OCI-LY1 (cell line): ENCODE measurements around the gene AKAP9.

Experiments
- H2AFZ ChIP-seq: fragments of 200-600 bp; sonication (generic), shearing (Covaris generic); 2 replicates; pipeline ENCODE4 v1.6.0; 2014; ENCODE audit warnings: antibody characterized with exemption, mild to moderate bottlenecking, low read length
- H3F3A ChIP-seq: fragments of 200-600 bp; sonication (generic), shearing (Covaris generic); 2 replicates; pipeline ENCODE4 v1.6.0; 2014; ENCODE audit warnings: mild to moderate bottlenecking, antibody characterized with exemption, low read length, moderate library complexity; ENCODE audit not compliant: insufficient read depth
- H3K27ac ChIP-seq: fragments of 200-600 bp; sonication (generic); 2 replicates; pipeline ENCODE4 v1.5.1; 2014; ENCODE audit warnings: low read length, mixed run types, mild to moderate bottlenecking, low read depth; ENCODE audit not compliant: poor library complexity, severe bottlenecking
- H3K27me3 ChIP-seq: fragments of 200-600 bp; sonication (generic); 2 replicates; pipeline ENCODE4 v1.6.0; 2014; ENCODE audit warnings: antibody characterized with exemption, mild to moderate bottlenecking, low read length, moderate library complexity; ENCODE audit not compliant: insufficient read depth
- H3K36me3 ChIP-seq: fragments of 200-600 bp; sonication (generic); 2 replicates; pipeline ENCODE4 v1.6.1; 2014; ENCODE audit warnings: mild to moderate bottlenecking, antibody characterized with exemption, low read length, moderate library complexity, mixed read lengths; ENCODE audit not compliant: insufficient read depth
- H3K4me1 ChIP-seq: fragments of 200-600 bp; sonication (generic); 2 replicates; pipeline ENCODE4 v1.5.1; 2014; ENCODE audit warnings: mild to moderate bottlenecking, low read length, moderate library complexity; ENCODE audit not compliant: insufficient read depth, severe bottlenecking
- H3K4me2 ChIP-seq: fragments of 200-600 bp; sonication (generic), shearing (Covaris generic); 2 replicates; pipeline ENCODE4 v1.6.1; 2014; ENCODE audit warnings: low read length
- H3K4me3 ChIP-seq: fragments of 200-600 bp; sonication (generic); 2 replicates; pipeline ENCODE4 v1.5.1; 2014; ENCODE audit warnings: low read length, low read depth, mild to moderate bottlenecking, mixed read lengths; ENCODE audit not compliant: poor library complexity, severe bottlenecking
- H3K79me2 ChIP-seq: fragments of 200-600 bp; shearing (Covaris generic); 2 replicates; pipeline ENCODE4 v1.6.1; 2016; ENCODE audit warnings: mixed run types, low read length, mixed read lengths; ENCODE audit not compliant: insufficient read depth
- H3K9ac ChIP-seq: fragments of 200-600 bp; sonication (generic), shearing (Covaris generic); 2 replicates; pipeline ENCODE4 v1.6.1; 2014; ENCODE audit warnings: mild to moderate bottlenecking, low read length, mixed read lengths
- H3K9me2 ChIP-seq: fragments of 200-600 bp; sonication (generic), shearing (Covaris generic); 2 replicates; pipeline ENCODE4 v1.6.1; 2014; ENCODE audit warnings: low read depth, mild to moderate bottlenecking, low read length, mixed read lengths
- H3K9me3 ChIP-seq: fragments of 200-600 bp; shearing (Covaris generic); 2 replicates; pipeline ENCODE4 v1.6.1; 2014; ENCODE audit warnings: low read length, mixed read lengths
- H4K20me1 ChIP-seq: fragments of 200-600 bp; sonication (generic), shearing (Covaris generic); 2 replicates; pipeline ENCODE4 v1.6.0; 2016; ENCODE audit warnings: mild to moderate bottlenecking, low read length; ENCODE audit not compliant: insufficient read depth
- CTCF ChIP-seq: fragments of 200-600 bp; sonication (generic), shearing (Covaris generic); IDR thresholded peaks from 2 replicates; pipeline ENCODE4 v1.5.1; 2017; ENCODE audit warnings: mild to moderate bottlenecking, antibody characterized with exemption, low read length, moderate library complexity, mixed read lengths
- EZH2 ChIP-seq: fragments of 200-600 bp; sonication (generic), shearing (Covaris generic); IDR thresholded peaks from 2 replicates; pipeline ENCODE4 v1.8.0; 2017; ENCODE audit warnings: borderline replicate concordance, mixed run types, mild to moderate bottlenecking, antibody characterized with exemption, low read length, moderate library complexity, mixed read lengths

Gene AKAP9

GRCh38 chr7:91913612-91914011 is 27.1 kb upstream of the AKAP9 start:
- H3K36me3 ChIP-seq: no peaks in the 10 kb centered on the region
- no peak overlapping the region for H2AFZ ChIP-seq
- H3K4me2 ChIP-seq: no peak overlapping the region
- H3K79me2 ChIP-seq: no peaks in the 10 kb centered on the region
- no peak overlapping the region for H3K4me3 ChIP-seq
- TF ChIP-seq EZH2: no peak
- TF ChIP-seq CTCF: no peak
- H3F3A ChIP-seq: no peaks in the 10 kb centered on the region
- H4K20me1 ChIP-seq: no peaks in the 10 kb centered on the region
- no peak overlapping the region for H3K27ac ChIP-seq
- H3K27me3 ChIP-seq: no peaks in the 10 kb centered on the region
- H3K4me1 ChIP-seq: peaks cover 6% of the 10 kb centered on the region
- H3K9me3 ChIP-seq: no peaks in the 10 kb centered on the region
- no peaks in the 10 kb centered on the region for H3K9me2 ChIP-seq
- H3K9ac ChIP-seq: no peak overlapping the region

GRCh38 chr7:91915401-91916050 is 25.1 kb upstream of the AKAP9 start:
- no peak overlapping the region for H3K27ac ChIP-seq
- TF ChIP-seq CTCF (no peak), EZH2 (no peak)
- no peak overlapping the region for H2AFZ ChIP-seq
- no peaks in the 10 kb centered on the region for H3K9me2 ChIP-seq
- no peaks in the 10 kb centered on the region for H3K79me2 ChIP-seq
- no peaks in the 10 kb centered on the region for H4K20me1 ChIP-seq
- no peak overlapping the region for H3K4me3 ChIP-seq
- H3K4me2 ChIP-seq: no peak overlapping the region
- H3F3A ChIP-seq: no peaks in the 10 kb centered on the region
- H3K36me3 ChIP-seq: no peaks in the 10 kb centered on the region
- H3K9ac ChIP-seq: no peak overlapping the region
- H3K9me3 ChIP-seq: no peaks in the 10 kb centered on the region
- H3K27me3 ChIP-seq: no peaks in the 10 kb centered on the region
- H3K4me1 ChIP-seq: peaks cover 6% of the 10 kb centered on the region

GRCh38 chr7:91916051-91916440 is 24.6 kb upstream of the AKAP9 start:
- H2AFZ ChIP-seq: no peak overlapping the region
- H3K9me2 ChIP-seq: no peaks in the 10 kb centered on the region
- peaks cover 6% of the 10 kb centered on the region for H3K4me1 ChIP-seq
- TF ChIP-seq EZH2 (no peak), CTCF (no peak)
- no peaks in the 10 kb centered on the region for H3K27me3 ChIP-seq
- H3F3A ChIP-seq: no peaks in the 10 kb centered on the region
- H3K4me2 ChIP-seq: no peak overlapping the region
- H3K9ac ChIP-seq: no peak overlapping the region
- no peaks in the 10 kb centered on the region for H4K20me1 ChIP-seq
- H3K9me3 ChIP-seq: no peaks in the 10 kb centered on the region
- H3K79me2 ChIP-seq: no peaks in the 10 kb centered on the region
- no peaks in the 10 kb centered on the region for H3K36me3 ChIP-seq
- no peak overlapping the region for H3K4me3 ChIP-seq
- no peak overlapping the region for H3K27ac ChIP-seq
